ENCODE measurements around the gene KCNE5. TPM values are rescaled to one million over a fixed set of nuclear protein-coding genes. Genes with fewer than 3 reads are reported as not detected.
"Not testable (repeated sequence)": the region's sequence is repeated elsewhere in the genome, so short reads cannot be mapped to it uniquely, and the experiment has no call there.

KCNE5 gene
- 1.9 TPM in 2 replicates for total RNA-seq
- long read RNA-seq = 0 reads

GRCh38 chrX:109624641-109625616 lies at the start of gene KCNE5:
Gene KCNE5, minus strand, starts transcription at chrX:109625172. Its CDS starts 152 bp downstream, at chrX:109625020.
- H3K9me3 Mint-ChIP-seq = peaks cover 3% of the 10 kb centered on the region
- H3K4me1 Mint-ChIP-seq = peaks cover 21% of the 10 kb centered on the region
- TF ChIP-seq, protein P1, sequence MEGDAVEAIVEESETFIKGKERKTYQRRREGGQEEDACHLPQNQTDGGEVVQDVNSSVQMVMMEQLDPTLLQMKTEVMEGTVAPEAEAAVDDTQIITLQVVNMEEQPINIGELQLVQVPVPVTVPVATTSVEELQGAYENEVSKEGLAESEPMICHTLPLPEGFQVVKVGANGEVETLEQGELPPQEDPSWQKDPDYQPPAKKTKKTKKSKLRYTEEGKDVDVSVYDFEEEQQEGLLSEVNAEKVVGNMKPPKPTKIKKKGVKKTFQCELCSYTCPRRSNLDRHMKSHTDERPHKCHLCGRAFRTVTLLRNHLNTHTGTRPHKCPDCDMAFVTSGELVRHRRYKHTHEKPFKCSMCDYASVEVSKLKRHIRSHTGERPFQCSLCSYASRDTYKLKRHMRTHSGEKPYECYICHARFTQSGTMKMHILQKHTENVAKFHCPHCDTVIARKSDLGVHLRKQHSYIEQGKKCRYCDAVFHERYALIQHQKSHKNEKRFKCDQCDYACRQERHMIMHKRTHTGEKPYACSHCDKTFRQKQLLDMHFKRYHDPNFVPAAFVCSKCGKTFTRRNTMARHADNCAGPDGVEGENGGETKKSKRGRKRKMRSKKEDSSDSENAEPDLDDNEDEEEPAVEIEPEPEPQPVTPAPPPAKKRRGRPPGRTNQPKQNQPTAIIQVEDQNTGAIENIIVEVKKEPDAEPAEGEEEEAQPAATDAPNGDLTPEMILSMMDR (conservative IDR thresholded peaks at IDR 0.05) = no peak
- H3K4me3 Mint-ChIP-seq = peak within 1 kb of the TSS; percentile 84
- H3K36me3 Mint-ChIP-seq (ENCODE audit: low read depth) = peaks cover 6% of the 10 kb centered on the region
- peaks cover 5% of the 10 kb centered on the region for H3K27me3 Mint-ChIP-seq (ENCODE audit: low read depth)
- H3K27ac Mint-ChIP-seq (ENCODE audit: unreplicated experiment) = peak within 1 kb of the TSS; percentile 81
- peak; percentile 67 for DNase-seq (ENCODE audit: low read depth, low spot score)

DNA sequence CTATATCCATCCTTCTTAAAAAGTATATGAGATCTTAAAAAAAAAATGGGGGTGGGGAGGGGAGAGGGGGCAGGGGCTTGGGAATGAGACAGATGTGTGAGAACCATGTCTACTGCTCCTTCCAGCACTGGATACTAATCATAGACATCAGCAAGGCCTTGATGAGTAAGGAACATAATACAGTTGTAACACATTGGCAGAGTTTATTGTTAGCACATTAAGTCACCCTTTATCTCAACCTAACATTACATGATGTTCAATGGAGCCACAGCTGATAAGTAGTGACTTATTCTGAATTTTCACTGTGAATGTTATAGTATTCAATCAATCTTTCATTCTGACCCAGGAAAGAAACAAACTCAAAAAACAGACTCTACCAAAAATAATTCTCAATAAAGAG lies 47.3 kb upstream of the KCNE5 start:
- Mint-ChIP-seq H3K4me1 (peaks cover 21% of the 10 kb centered on the region), H3K36me3 (ENCODE audit: low read depth) (peaks cover 46% of the 10 kb centered on the region), H3K27ac (ENCODE audit: unreplicated experiment) (no peak overlapping the region), H3K4me3 (no peak overlapping the region), H3K27me3 (ENCODE audit: low read depth) (no peaks in the 10 kb centered on the region), H3K9me3 (no peaks in the 10 kb centered on the region)
- DNase-seq (ENCODE audit: low read depth, low spot score) = no peak
- TF ChIP-seq, protein P1 (conservative IDR thresholded peaks at IDR 0.05) = no peak

DNA sequence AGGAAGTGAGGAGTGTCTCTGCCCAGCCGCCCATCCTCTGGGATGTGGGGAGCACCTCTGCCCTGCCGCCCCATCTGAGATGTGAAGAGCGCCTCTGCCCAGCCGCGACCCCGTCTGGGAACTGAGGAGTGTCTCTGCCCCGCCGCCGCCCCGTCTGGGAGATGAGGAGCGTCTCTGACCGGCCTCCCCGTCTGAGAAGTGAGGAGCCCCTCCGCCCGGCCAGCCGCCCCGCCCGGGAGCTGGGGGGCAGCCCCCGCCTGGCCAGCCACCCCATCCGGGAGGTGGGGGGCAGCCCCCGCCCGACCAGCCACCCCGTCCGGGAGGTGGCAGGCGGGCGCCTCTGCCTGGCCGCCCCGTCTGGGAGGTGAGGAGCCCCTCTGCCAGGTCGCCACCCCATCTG lies 46.2 kb upstream of the KCNE5 start:
- not testable (repeated sequence) for DNase-seq (ENCODE audit: low read depth, low spot score); H3K27ac Mint-ChIP-seq (ENCODE audit: unreplicated experiment); H3K27me3 Mint-ChIP-seq (ENCODE audit: low read depth); H3K4me3 Mint-ChIP-seq; H3K9me3 Mint-ChIP-seq
- Mint-ChIP-seq H3K4me1 (peaks cover 17% of the 10 kb centered on the region), H3K36me3 (ENCODE audit: low read depth) (peaks cover 46% of the 10 kb centered on the region)

GRCh38 chrX:109667986-109668385 lies 43.0 kb upstream of the KCNE5 start:
- TF ChIP-seq, protein P1 (conservative IDR thresholded peaks at IDR 0.05) = no peak
- H3K4me1 Mint-ChIP-seq = no peaks in the 10 kb centered on the region
- H3K9me3 Mint-ChIP-seq = no peaks in the 10 kb centered on the region
- H3K36me3 Mint-ChIP-seq (ENCODE audit: low read depth) = peaks cover 46% of the 10 kb centered on the region
- no peak overlapping the region for H3K4me3 Mint-ChIP-seq
- H3K27ac Mint-ChIP-seq (ENCODE audit: unreplicated experiment) = no peak overlapping the region
- H3K27me3 Mint-ChIP-seq (ENCODE audit: low read depth) = no peaks in the 10 kb centered on the region
- no peak for DNase-seq (ENCODE audit: low read depth, low spot score)

DNA sequence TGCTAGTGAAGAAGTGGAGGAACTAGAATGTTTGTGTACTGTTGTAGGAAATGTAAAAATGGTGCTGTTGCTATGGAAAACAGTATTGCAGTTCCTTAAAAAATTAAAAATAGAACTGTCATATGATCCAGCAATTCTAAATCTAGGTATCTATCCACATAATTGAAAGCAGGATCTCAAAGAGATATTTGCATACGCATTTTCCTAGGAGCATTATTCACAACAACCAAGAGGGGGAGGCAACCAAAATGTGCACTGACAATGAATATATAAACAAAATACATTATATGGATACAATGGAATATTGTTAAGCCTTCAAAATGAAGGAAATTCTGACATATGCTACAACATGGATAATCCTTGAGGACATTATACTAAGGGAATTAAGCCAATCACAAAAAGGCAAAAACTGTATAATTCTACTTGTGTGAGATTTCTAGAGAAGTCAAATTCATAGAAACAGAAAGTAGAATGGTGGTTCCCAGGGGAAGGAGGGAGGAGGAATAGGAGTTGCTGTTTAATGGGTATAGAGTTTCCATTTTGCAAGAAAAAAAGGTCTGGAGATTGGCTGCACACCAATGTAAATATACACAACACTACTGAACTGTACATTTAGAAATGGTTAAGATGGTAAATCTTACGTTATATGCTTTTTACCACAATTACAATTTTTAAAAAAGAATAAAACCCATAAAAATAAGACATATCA lies 35.6 kb upstream of the KCNE5 start:
- DNase-seq (ENCODE audit: low read depth, low spot score) = no peak
- H3K9me3 Mint-ChIP-seq = peaks cover 9% of the 10 kb centered on the region
- no peak overlapping the region for H3K27ac Mint-ChIP-seq (ENCODE audit: unreplicated experiment)

More for the DNA sequence above, 35.6 kb upstream of the KCNE5 start:
- peaks cover 49% of the 10 kb centered on the region for H3K36me3 Mint-ChIP-seq (ENCODE audit: low read depth)
- no peak overlapping the region for H3K4me3 Mint-ChIP-seq
- H3K4me1 Mint-ChIP-seq = no peaks in the 10 kb centered on the region
- no peaks in the 10 kb centered on the region for H3K27me3 Mint-ChIP-seq (ENCODE audit: low read depth)
- TF ChIP-seq, protein P1 (conservative IDR thresholded peaks at IDR 0.05) = no peak

Measured in neural crest cell (in vitro differentiated cells).